ENCODE results near the gene ERC2.

GRCh38 chr3:56316944-56317343 is 151.3 kb downstream of the ERC2 start:
- no peak for TF ChIP-seq CTCF (IDR thresholded peaks at IDR 0.05)
- no peak for TF ChIP-seq POLR2AphosphoS5 (IDR thresholded peaks at IDR 0.05)
- no peak for TF ChIP-seq EP300 (IDR thresholded peaks at IDR 0.05)
- no peak for TF ChIP-seq POLR2A (IDR thresholded peaks at IDR 0.05)
